Neural progenitor cell (in vitro differentiated cells): Measurements from ENCODE around the gene ZNF683. TPM values are rescaled to one million over a fixed set of nuclear protein-coding genes. Genes with fewer than 3 reads are reported as not detected.

ENCODE experiments used
- DNase-seq: peaks from one replicate; pipeline ENCODE4 v3.0.0-alpha.2; 2016; ENCODE audit warnings: low spot score
- H2AFZ ChIP-seq: fragments of 200-600 bp; sonication (generic); replicated peaks from 2 replicates; pipeline ENCODE4 v1.6.1; 2016; ENCODE audit warnings: antibody characterized with exemption
- H3F3A ChIP-seq: fragments of 200-600 bp; sonication (generic); 2 replicates; pipeline ENCODE4 v1.6.1; 2016; ENCODE audit warnings: antibody characterized with exemption, low read depth
- H3K27ac ChIP-seq: fragments of 200-600 bp; sonication (generic); 2 replicates; pipeline ENCODE4 v1.5.1; 2016; ENCODE audit warnings: mild to moderate bottlenecking
- H3K27me3 ChIP-seq: fragments of 200-600 bp; sonication (generic); 2 replicates; pipeline ENCODE4 v1.6.1; 2016; ENCODE audit warnings: mild to moderate bottlenecking, moderate library complexity
- H3K36me3 ChIP-seq: fragments of 200-600 bp; sonication (generic); 2 replicates; pipeline ENCODE4 v1.5.1; 2016
- H3K4me1 ChIP-seq: fragments of 200-600 bp; sonication (generic); 2 replicates; pipeline ENCODE4 v1.6.1; 2016; ENCODE audit warnings: mixed run types
- H3K4me2 ChIP-seq: fragments of 200-600 bp; sonication (generic); 2 replicates; pipeline ENCODE4 v1.6.1; 2016
- H3K4me3 ChIP-seq: fragments of 200-600 bp; sonication (generic); 2 replicates; pipeline ENCODE4 v1.5.1; 2016
- H3K79me2 ChIP-seq: fragments of 200-600 bp; sonication (generic); 2 replicates; pipeline ENCODE4 v1.6.1; 2016; ENCODE audit warnings: low read depth
- H3K9ac ChIP-seq: fragments of 200-600 bp; sonication (generic); 2 replicates; pipeline ENCODE4 v1.6.1; 2016
- H3K9me3 ChIP-seq: fragments of 200-600 bp; sonication (generic); 2 replicates; pipeline ENCODE4 v1.5.1; 2016; ENCODE audit warnings: low read depth
- H4K20me1 ChIP-seq: fragments of 200-600 bp; sonication (generic); 2 replicates; pipeline ENCODE4 v1.6.1; 2016; ENCODE audit warnings: low read depth
- H3K27ac Mint-ChIP-seq: 3 replicates; pipeline ENCODE4 v1.8.0; 2021; ENCODE audit warnings: mixed read lengths
- H3K27me3 Mint-ChIP-seq: 2 replicates; pipeline ENCODE4 v1.8.0; 2022; ENCODE audit warnings: low read depth, mild to moderate bottlenecking, inconsistent platforms, moderate library complexity, mixed read lengths; ENCODE audit not compliant: insufficient read depth
- H3K36me3 Mint-ChIP-seq: 3 replicates; pipeline ENCODE4 v1.8.0; 2021; ENCODE audit warnings: mixed read lengths
- H3K4me1 Mint-ChIP-seq: 3 replicates; pipeline ENCODE4 v1.8.0; 2021; ENCODE audit warnings: mixed read lengths
- H3K4me3 Mint-ChIP-seq: 3 replicates; pipeline ENCODE4 v1.8.0; 2021; ENCODE audit warnings: mild to moderate bottlenecking, moderate library complexity, mixed read lengths
- H3K9me3 Mint-ChIP-seq: 3 replicates; pipeline ENCODE4 v1.8.0; 2020; ENCODE audit warnings: mixed read lengths
- CTCF ChIP-seq: fragments of 200-600 bp; sonication (generic); IDR thresholded peaks from 2 replicates; pipeline ENCODE4 v1.5.1; 2017; ENCODE audit warnings: antibody characterized with exemption, mild to moderate bottlenecking
- EZH2 ChIP-seq: fragments of 200-600 bp; sonication (generic); IDR thresholded peaks from 2 replicates; pipeline ENCODE4 v1.6.1; 2017; ENCODE audit warnings: antibody characterized with exemption, mild to moderate bottlenecking, moderate library complexity
- EZH2phosphoT487 ChIP-seq: fragments of 200-600 bp; sonication (generic); IDR thresholded peaks from 2 replicates; pipeline ENCODE4 v1.6.1; 2017; ENCODE audit warnings: antibody characterized with exemption
- total RNA-seq: library from RNA; depleted of rRNA; stranded (reverse); fragments of >200 nt; gene quantifications from 2 replicates; pipeline ENCODE4 v1.2.3, GENCODE V29; 2015; ENCODE audit warnings: low replicate concordance

The ZNF683 gene
- total RNA-seq, 1 donor from 2014 or later, result not detected

- Histone ChIP-seq H3K4me2 (peak overlapping the region; percentile 100), H3K9ac (peak overlapping the region; percentile 54), H3K9me3 (no peaks in the 10 kb centered on the region), H3K36me3 (no peaks in the 10 kb centered on the region), H4K20me1 (peaks cover 34% of the 10 kb centered on the region), H3K4me3 (peak overlapping the region; percentile 90), H3K4me1 (peaks cover 22% of the 10 kb centered on the region), H3K79me2 (peaks cover 39% of the 10 kb centered on the region), H3F3A (peaks cover 60% of the 10 kb centered on the region), H3K27me3 (no peaks in the 10 kb centered on the region), H2AFZ (no peak overlapping the region), H3K27ac (peak overlapping the region; percentile 98)
- peaks cover 8% of the 10 kb centered on the region for H3K36me3 Mint-ChIP-seq
- peak overlapping the region; percentile 99 for H3K27ac Mint-ChIP-seq
- DNase-seq, result peak; percentile 98
- peak overlapping the region; percentile 99 for H3K4me3 Mint-ChIP-seq
- H3K27me3 Mint-ChIP-seq, result peaks cover 14% of the 10 kb centered on the region
- peaks cover 46% of the 10 kb centered on the region for H3K4me1 Mint-ChIP-seq
- TF ChIP-seq CTCF (no peak), EZH2 (no peak), EZH2phosphoT487 (no peak)
- H3K9me3 Mint-ChIP-seq, result no peaks in the 10 kb centered on the region
Observed at GRCh38 chr1:26409191-26409807, 36.7 kb upstream of the ZNF683 start.

DNA sequence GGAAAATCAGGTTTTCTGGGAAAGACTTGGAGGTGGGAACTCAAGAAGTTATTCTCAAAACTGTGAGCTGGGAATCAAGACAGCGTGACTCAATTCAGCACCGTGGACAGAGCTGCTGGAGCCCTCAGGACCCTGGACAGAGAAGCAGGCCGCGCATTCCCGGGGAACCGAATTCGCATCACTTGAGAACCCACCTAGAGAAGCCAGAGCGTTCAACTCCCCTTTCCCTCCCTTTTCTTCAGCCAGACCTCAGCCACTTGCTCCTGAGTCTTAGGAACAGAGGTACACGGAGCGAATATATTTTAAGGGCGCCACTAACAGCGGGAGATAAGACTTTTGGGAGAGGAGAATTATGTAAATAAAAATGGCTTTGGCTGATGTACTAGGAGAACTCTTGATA, 36.1 kb upstream of the ZNF683 start:
- Histone ChIP-seq H3K4me1 (peaks cover 22% of the 10 kb centered on the region), H3K79me2 (peaks cover 32% of the 10 kb centered on the region), H3K36me3 (no peaks in the 10 kb centered on the region), H3K4me3 (peak overlapping the region; percentile 90), H4K20me1 (peaks cover 27% of the 10 kb centered on the region), H2AFZ (no peak overlapping the region), H3K27ac (peak overlapping the region; percentile 98), H3K9me3 (no peaks in the 10 kb centered on the region), H3K9ac (no peak overlapping the region), H3K27me3 (no peaks in the 10 kb centered on the region), H3F3A (peaks cover 60% of the 10 kb centered on the region), H3K4me2 (peak overlapping the region; percentile 100)
- H3K27me3 Mint-ChIP-seq, result peaks cover 14% of the 10 kb centered on the region
- H3K36me3 Mint-ChIP-seq, result peaks cover 4% of the 10 kb centered on the region
- H3K4me3 Mint-ChIP-seq, result peak overlapping the region; percentile 99
- H3K9me3 Mint-ChIP-seq, result no peaks in the 10 kb centered on the region
- peak; percentile 92 for DNase-seq
- H3K4me1 Mint-ChIP-seq, result peaks cover 47% of the 10 kb centered on the region
- no peak for TF ChIP-seq CTCF
- no peak for TF ChIP-seq EZH2
- TF ChIP-seq EZH2phosphoT487, result peak; percentile 17
- no peak overlapping the region for H3K27ac Mint-ChIP-seq

DNA sequence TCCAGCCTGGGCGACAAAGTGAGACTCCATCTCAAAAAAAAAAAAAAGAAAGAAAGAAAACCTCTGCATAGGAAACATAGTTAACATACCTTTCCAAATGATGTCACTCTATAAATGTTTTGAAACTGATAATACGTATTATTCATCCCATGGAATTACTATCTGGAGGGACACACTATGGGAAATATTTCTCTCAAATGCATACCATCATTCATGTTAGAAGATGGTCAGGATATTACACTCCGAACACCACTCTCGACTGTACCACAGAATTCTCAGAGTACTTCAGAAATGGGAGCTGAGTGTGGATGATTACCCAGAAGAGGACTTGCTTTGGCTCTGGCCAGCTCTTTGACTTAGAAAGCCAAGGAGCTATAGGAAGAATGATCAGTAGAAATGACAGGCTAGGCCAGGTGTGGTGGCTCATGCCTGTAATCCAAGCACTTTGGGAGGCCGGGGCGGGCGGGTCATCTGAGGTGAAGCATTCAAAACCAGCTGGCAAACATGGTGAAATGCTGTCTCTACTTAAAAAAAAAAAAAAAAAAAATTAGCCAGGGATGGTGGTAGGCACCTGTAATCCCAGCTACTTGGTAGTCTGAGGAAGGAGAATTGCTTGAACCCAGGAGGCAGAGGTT, 32.8 kb upstream of the ZNF683 start:
- Histone ChIP-seq H4K20me1 (no peaks in the 10 kb centered on the region), H3K4me2 (no peak overlapping the region), H3K9me3 (no peaks in the 10 kb centered on the region), H3K36me3 (no peaks in the 10 kb centered on the region), H3K9ac (no peak overlapping the region), H3K27me3 (no peaks in the 10 kb centered on the region), H3K79me2 (peaks cover under 1% of the 10 kb centered on the region), H3K27ac (no peak overlapping the region), H3F3A (peaks cover 45% of the 10 kb centered on the region), H3K4me3 (no peak overlapping the region), H3K4me1 (peaks cover 19% of the 10 kb centered on the region), H2AFZ (no peak overlapping the region)
- Mint-ChIP-seq H3K9me3 (no peaks in the 10 kb centered on the region), H3K36me3 (no peaks in the 10 kb centered on the region), H3K27me3 (peaks cover 17% of the 10 kb centered on the region), H3K27ac (no peak overlapping the region), H3K4me1 (peaks cover 37% of the 10 kb centered on the region), H3K4me3 (no peak overlapping the region)
- no peak for DNase-seq
- TF ChIP-seq EZH2, result no peak
- TF ChIP-seq EZH2phosphoT487, result no peak
- TF ChIP-seq CTCF, result no peak
